Thymus (tissue), 11 donors: Measurements from ENCODE around the gene FMNL1. TPM values are rescaled to one million over a fixed set of nuclear protein-coding genes. Genes with fewer than 3 reads are reported as not detected.
A peak's percentile ranks its signal among the peaks of the same experiment; 100 is the strongest.

Source experiments
- DNase-seq, 9 donors: peaks; one replicate each; pipeline ENCODE4 v3.0.0-alpha.2; 2013; ENCODE audit warnings: low spot score in 9 of 9, low read depth in 6 of 9, missing footprints in 1 of 9
- H3K27ac ChIP-seq, 2 donors: one replicate each; pipeline ENCODE4 v1.5.1; 2013; ENCODE audit warnings: control low read depth in 1 of 2, low read depth in 1 of 2, low read length in 1 of 2, mild to moderate bottlenecking in 1 of 2, moderate library complexity in 1 of 2
- H3K27me3 ChIP-seq, 2 donors: one replicate each; pipeline ENCODE4 v1.5.1; 2013; ENCODE audit warnings: low read length in 1 of 2; ENCODE audit not compliant: control insufficient read depth in 2 of 2, insufficient read depth in 1 of 2
- H3K36me3 ChIP-seq, 2 donors: one replicate each; pipeline ENCODE4 v1.5.1; 2013; ENCODE audit warnings: low read length in 1 of 2, mild to moderate bottlenecking in 1 of 2, moderate library complexity in 1 of 2; ENCODE audit not compliant: control insufficient read depth in 2 of 2, insufficient read depth in 2 of 2
- H3K4me1 ChIP-seq, 2 donors: one replicate each; pipeline ENCODE4 v1.5.1; 2013; ENCODE audit warnings: low read length in 2 of 2; ENCODE audit not compliant: control insufficient read depth in 2 of 2, insufficient read depth in 2 of 2
- H3K4me3 ChIP-seq, 2 donors: one replicate each; pipeline ENCODE4 v1.5.1; 2013; ENCODE audit warnings: low read length in 2 of 2, control low read depth in 1 of 2, mild to moderate bottlenecking in 1 of 2
- H3K9me3 ChIP-seq, 2 donors: one replicate each; pipeline ENCODE4 v1.5.1; 2013; ENCODE audit warnings: low read length in 1 of 2, mild to moderate bottlenecking in 1 of 2; ENCODE audit not compliant: control insufficient read depth in 2 of 2, insufficient read depth in 1 of 2
- WGBS: extraction: QIAGEN DNeasy Blood & Tissue Kit; methylation state at CpG from one replicate; pipeline ENCODE4 v1.1.7; 2013; 5-methylcytosine and 5-hydroxymethylcytosine counted together
- polyA plus RNA-seq: library from polyadenylated mRNA; stranded (reverse); fragments of 200-250 nt; gene quantifications from one replicate; pipeline ENCODE4 v1.2.3, GENCODE V29; 2013
- total RNA-seq: library from RNA; stranded (reverse); fragments of 120-200 nt; gene quantifications from one replicate; pipeline ENCODE4 v1.2.4, GENCODE V29; 2013
- donor health status: healthy.

The FMNL1 gene
- total and polyA plus RNA-seq, 2 donors, result 16.7 to 79.5 TPM

DNA sequence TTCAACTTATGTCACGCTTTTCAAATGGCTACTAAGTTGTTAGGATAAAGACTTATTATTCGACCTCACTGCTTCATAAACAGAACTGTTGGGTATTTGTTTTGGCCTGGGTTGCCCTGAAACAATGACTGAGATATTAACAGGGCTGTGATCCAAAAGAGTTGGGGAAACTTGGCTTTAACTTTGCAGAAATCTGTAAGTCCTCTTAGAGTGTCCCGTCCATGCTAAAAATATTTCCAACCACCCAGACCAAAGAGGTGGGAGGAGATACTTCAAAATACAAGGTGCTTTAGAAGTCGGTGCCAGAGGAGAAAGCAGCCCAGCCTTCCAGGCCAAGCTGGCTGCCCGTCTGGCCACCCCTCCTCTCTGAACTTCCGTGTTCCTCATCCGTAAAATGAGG is 56.3 kb downstream of the FMNL1 start:
- WGBS, result 91% methylated on average over 7 of the region's 7 CpGs
- Histone ChIP-seq H3K27me3 (no peaks in the 10 kb centered on the region), H3K4me1 (peaks cover 0 to 11% of the 10 kb centered on the region in 2 donors), H3K9me3 (no peaks in the 10 kb centered on the region), H3K36me3 (peaks cover 20 to 38% of the 10 kb centered on the region in 2 donors), H3K27ac (peak overlapping the region in 1 of 2 donors; percentile 66), H3K4me3 (no peak overlapping the region)
- no peak for DNase-seq

DNA sequence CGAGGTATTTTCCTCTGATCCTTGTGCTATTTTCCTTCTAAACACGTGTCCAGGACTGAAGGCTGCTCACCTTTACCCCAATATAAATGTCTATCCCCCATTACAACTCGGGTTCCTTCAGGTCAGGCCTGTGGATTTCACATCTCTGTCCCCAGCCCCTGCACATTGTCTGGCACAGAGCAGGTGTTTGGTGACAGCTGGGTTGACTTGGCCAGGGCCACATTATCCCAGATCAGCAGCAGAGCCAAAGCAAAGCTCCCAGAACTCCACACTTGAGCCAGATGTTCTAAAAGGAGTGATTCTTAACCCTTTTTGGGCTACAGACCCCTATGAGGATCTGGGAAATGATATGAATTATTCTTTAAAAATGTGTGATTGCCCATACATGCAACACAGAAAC is 58.2 kb downstream of the FMNL1 start:
- Histone ChIP-seq H3K27me3 (no peaks in the 10 kb centered on the region), H3K4me1 (peaks cover 0 to 20% of the 10 kb centered on the region in 2 donors), H3K36me3 (peaks cover 24 to 40% of the 10 kb centered on the region in 2 donors), H3K9me3 (no peaks in the 10 kb centered on the region), H3K27ac (peak overlapping the region in 1 of 2 donors; percentile 31), H3K4me3 (no peak overlapping the region)
- WGBS, result 97% methylated on average over 3 of the region's 3 CpGs
- DNase-seq, result no peak

DNA sequence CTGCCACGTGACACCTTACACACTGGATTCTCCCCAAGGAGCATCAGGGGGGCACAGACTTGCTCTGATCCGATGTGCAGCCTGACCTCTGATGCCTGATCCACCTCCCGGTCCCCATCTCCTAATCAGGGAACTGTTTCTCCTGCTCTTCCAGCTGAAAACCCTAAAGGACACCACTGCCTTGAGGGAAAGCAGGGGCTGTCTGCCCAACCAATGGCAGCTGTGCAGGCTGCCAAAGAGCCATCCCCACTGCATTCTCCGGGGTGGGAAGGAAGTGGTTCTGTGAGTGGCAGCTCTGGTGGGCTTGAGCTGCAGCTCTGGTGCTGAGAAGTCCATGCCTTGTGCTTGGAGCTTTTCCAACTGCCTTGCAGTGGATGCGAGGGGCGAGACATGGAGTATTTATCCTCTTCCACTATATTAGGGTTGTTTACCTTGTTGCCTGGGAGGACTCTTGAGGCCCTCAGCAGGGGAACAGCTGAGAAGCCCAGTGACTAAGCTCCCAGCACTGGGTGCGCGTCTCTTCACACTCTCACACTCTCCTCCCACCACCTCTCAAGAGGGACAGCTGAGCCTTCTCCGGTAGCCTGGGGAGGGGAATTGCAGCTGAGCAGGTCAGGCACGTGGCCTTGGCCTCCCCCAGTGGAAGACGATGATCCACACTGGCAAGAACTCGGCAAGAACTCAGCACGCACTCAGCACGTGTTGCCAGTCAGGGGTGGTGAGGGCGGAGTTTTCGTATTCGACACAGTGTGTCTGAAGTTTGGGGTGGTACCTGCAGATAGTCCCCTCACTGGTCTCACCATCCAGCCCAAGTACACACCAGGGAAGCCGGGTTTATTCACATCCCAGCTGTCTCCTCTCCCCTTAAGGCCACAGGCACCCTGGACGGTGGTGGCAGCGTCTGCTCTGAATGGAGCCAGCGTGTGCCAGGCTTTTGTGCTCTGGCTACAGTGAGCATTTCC is 61.3 kb downstream of the FMNL1 start:
- H3K27me3 ChIP-seq, result no peaks in the 10 kb centered on the region
- H3K4me1 ChIP-seq, result peaks cover 0 to 18% of the 10 kb centered on the region in 2 donors
- H3K27ac ChIP-seq, result peak overlapping the region; percentile 22 to 69
- DNase-seq, result no peak
- 89% methylated on average over 21 of the region's 21 CpGs for WGBS
- H3K9me3 ChIP-seq, result no peaks in the 10 kb centered on the region
- H3K4me3 ChIP-seq, result no peak overlapping the region
- H3K36me3 ChIP-seq, result peaks cover 46 to 58% of the 10 kb centered on the region in 2 donors

DNA sequence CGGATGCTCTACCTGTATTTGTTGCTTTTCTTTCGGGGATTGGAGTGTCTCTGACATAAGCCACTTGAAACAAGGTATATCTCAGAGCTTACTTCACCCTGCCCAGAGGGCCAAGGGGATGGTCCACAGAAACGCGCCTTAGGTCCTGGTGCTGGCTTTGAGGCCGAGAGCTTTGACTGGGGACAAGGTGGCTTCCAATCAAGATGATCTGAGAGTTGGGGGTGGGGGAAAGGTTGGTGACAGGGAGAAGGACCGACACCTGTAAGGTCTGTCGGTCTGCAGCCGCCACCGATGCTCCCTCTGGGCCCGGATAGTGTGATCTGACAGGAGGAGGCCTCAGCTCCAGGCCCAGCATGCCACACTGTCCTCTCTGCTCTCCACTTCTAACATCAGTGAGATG is 62.0 kb downstream of the FMNL1 start:
- H3K27me3 ChIP-seq, result no peaks in the 10 kb centered on the region
- WGBS, result 87% methylated on average over 10 of the region's 10 CpGs
- H3K27ac ChIP-seq, result peak overlapping the region in 1 of 2 donors; percentile 66
- peaks cover 0 to 20% of the 10 kb centered on the region in 2 donors for H3K4me1 ChIP-seq
- peaks cover 53 to 61% of the 10 kb centered on the region in 2 donors for H3K36me3 ChIP-seq
- no peak for DNase-seq
- no peak overlapping the region for H3K4me3 ChIP-seq
- H3K9me3 ChIP-seq, result no peaks in the 10 kb centered on the region

DNA sequence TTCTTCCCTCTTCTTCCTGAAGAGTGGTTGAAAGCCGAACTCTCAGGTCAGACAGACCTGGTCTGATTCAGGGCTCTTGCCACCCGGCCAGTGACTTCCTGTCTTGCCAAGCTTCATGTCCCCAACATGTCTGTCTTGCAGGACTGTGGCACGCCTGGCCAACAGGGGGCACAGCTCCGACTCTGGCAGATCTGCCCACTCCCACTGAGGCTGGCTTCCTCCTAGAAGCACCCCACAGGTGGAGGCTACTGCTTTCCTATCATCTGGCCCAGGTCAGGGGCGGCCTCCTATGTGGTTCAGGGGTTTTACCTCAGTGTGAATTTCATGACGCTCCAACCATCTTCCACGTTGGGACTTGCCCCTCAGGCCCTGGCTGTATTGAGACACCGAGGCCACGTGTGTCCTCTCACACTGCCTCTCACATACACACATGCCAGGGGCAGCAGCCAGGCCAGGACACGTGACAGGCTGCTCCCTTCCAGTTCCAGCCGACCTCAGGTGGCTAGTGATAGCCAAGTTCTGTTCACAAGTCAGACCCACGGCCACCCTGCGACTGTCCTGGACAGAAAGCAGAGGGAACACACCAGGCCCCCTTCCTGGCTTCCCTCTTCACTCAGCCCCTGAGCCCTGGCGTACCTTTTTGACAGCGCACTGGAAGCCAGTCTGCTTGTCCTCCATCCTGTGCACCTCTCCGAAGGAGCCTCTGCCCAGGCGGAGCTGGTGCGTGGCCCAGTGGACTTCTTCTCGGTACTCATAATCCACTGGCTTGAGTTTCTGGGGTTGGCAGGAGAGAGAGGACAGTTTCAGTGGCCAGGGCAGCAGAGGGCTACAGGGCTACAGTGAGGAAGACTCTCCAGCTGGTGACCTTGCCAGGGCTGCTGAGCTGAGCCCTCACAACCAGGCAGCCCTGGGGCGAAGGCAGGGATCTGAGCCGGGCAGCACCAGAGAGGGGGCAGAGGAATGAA is 62.8 kb downstream of the FMNL1 start:
- Histone ChIP-seq H3K4me1 (peaks cover 0 to 22% of the 10 kb centered on the region in 2 donors), H3K4me3 (no peak overlapping the region), H3K36me3 (peaks cover 60 to 69% of the 10 kb centered on the region in 2 donors), H3K27ac (peak overlapping the region in 1 of 2 donors; percentile 66), H3K9me3 (no peaks in the 10 kb centered on the region), H3K27me3 (no peaks in the 10 kb centered on the region)
- WGBS, result 90% methylated on average over 21 of the region's 21 CpGs
- DNase-seq, result peak in 1 of 9 donors; percentile 34

DNA sequence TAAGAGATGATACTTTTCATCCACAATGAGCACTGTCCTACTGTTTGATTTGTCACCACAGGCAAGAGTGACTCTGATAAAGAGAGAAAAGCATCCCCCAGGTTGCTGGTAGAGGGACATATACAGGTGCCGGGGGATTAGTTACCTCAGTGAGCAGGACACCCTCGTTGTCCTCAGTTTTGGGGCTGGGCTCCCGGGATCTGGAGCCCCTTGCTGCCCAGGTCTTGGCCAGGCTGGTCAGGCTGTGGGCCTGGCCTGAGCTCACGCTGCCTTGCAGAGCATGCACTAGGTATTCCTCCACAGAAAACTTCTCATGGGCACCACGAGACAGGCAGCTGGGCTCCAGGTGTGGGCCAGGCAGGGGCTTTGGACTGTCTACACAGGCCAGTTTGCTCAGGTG is 64.6 kb downstream of the FMNL1 start:
- no peaks in the 10 kb centered on the region for H3K27me3 ChIP-seq
- WGBS, result 95% methylated on average over 5 of the region's 5 CpGs
- DNase-seq, result no peak
- H3K4me3 ChIP-seq, result no peak overlapping the region
- no peaks in the 10 kb centered on the region for H3K9me3 ChIP-seq
- peaks cover 68 to 81% of the 10 kb centered on the region in 2 donors for H3K36me3 ChIP-seq
- no peak overlapping the region for H3K27ac ChIP-seq
- peaks cover 0 to 40% of the 10 kb centered on the region in 2 donors for H3K4me1 ChIP-seq

DNA sequence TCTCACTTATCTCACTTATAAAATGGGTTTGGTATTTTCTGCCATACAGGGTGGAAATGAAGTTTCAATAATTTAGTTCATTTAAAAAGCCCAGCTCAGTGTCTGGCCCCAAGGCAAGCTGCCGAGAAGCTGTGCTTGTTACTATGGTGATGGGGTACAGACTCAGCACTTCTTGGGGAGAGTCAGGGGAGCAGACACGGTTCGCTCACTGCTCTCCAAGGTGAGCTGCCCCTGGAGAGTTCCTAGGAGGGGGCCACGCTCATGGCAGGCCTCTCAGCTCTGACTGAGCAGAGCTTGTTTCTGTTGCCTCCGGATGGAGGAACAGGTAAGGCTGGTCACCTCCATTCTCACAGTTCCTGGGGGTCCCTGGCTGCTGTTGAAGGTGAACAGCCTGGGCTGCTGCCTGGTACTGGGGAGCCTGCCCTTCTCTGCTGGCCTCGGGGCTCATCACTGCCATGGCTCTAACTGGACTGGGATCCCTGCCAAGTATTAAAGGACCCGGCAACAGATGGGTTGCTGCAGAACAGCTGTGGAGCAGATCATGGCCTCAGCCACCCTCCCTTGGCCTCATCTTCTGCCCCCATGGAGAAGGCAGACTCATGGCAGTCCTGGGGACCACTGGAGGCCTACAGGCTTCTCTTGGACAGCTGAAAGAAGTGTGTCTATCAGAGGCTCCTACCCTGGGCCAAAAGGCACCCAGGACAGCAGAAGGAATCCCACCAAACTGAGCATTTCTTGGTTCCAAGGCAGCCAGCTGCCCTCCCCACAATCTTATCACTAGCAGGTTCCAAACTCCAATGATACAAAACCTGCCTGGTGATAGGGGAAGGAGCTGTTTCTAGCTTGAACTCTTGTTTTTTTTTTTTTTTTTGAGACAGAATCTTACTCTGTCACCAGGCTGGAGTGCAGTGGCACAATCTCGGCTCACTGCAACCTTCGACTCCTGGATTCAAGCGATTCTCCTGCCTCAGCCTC is 66.1 kb downstream of the FMNL1 start:
- Histone ChIP-seq H3K9me3 (no peaks in the 10 kb centered on the region), H3K27me3 (no peaks in the 10 kb centered on the region), H3K36me3 (peaks cover 70 to 79% of the 10 kb centered on the region in 2 donors), H3K27ac (peak overlapping the region; percentile 43 to 64), H3K4me3 (no peak overlapping the region), H3K4me1 (peaks cover 0 to 47% of the 10 kb centered on the region in 2 donors)
- DNase-seq, result no peak
- WGBS, result 90% methylated on average over 10 of the region's 10 CpGs

DNA sequence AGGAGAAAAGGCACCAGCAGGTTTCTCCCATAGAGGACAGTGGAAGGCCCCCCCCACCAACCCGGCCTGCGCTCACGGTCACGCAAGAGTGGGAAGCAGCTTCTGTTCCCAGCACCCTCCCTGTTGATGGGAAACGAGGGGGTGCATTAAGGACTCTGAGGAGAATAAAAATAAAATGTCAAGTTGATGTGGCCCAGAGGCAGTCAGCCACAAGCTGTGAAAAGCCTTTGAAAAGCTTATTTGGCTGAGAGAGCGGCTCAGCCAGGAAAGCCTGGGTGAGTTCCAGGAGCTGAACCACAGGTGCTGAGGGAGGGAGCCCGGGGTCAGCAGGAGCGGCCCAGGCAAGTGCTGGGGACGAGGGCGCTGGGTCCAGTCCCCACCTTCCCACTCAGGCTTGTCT is 67.1 kb downstream of the FMNL1 start:
- WGBS, result 94% methylated on average over 10 of the region's 10 CpGs
- H3K27me3 ChIP-seq, result no peaks in the 10 kb centered on the region
- peak overlapping the region in 1 of 2 donors; percentile 64 for H3K27ac ChIP-seq
- peaks cover 0 to 51% of the 10 kb centered on the region in 2 donors for H3K4me1 ChIP-seq
- H3K36me3 ChIP-seq, result peaks cover 64 to 73% of the 10 kb centered on the region in 2 donors
- DNase-seq, result no peak
- peaks cover 0 to 4% of the 10 kb centered on the region in 2 donors for H3K9me3 ChIP-seq
- H3K4me3 ChIP-seq, result no peak overlapping the region
